Stomach (tissue), 9 donors: ENCODE measurements around the gene GTSE1. TPM values are rescaled to one million over a fixed set of nuclear protein-coding genes. Genes with fewer than 3 reads are reported as not detected.

Experiments used
- DNase-seq, 2 donors: peaks; one replicate each; pipeline versions ENCODE4 v3.0.0 to v3.0.0-alpha.2; 2013 to 2019
- H3K27ac ChIP-seq, 5 donors: fragments of 200-600 bp in 4 of 5; sonication (generic) in 4 of 5; one replicate each; pipeline ENCODE4 v1.5.1; 2013 to 2019; ENCODE audit warnings: mild to moderate bottlenecking in 1 of 5, moderate library complexity in 1 of 5
- H3K27me3 ChIP-seq, 3 donors: fragments of 200-600 bp; sonication (generic); one replicate each; pipeline ENCODE4 v1.5.1; 2017 to 2019; ENCODE audit warnings: mixed run types in 1 of 3
- H3K36me3 ChIP-seq, 4 donors: fragments of 200-600 bp; sonication (generic); 1 replicate in 3 of 4; 2 replicates in 1 of 4; pipeline ENCODE4 v1.5.1; 2016 to 2019
- H3K4me1 ChIP-seq, 4 donors: fragments of 200-600 bp; sonication (generic); one replicate each; pipeline ENCODE4 v1.5.1; 2016 to 2019
- H3K4me3 ChIP-seq, 4 donors: fragments of 200-600 bp; sonication (generic) in 3 of 4; one replicate each; pipeline ENCODE4 v1.5.1; 2016 to 2019; ENCODE audit warnings: mild to moderate bottlenecking in 1 of 4
- H3K9me3 ChIP-seq, 4 donors: fragments of 200-600 bp; sonication (generic); one replicate each; pipeline ENCODE4 v1.5.1; 2016 to 2019
- EP300 ChIP-seq: sonication (generic); formaldehyde crosslinking; IDR thresholded peaks from one replicate; pipeline ENCODE4 v1.6.1; 2017; ENCODE audit warnings: antibody characterized with exemption
- POLR2A ChIP-seq, 4 donors: fragments of 450-650 bp; IDR thresholded peaks; one replicate each; pipeline ENCODE4 v1.6.1; 2016; ENCODE audit warnings: antibody characterized with exemption in 4 of 4, control low read depth in 2 of 4, mild to moderate bottlenecking in 1 of 4, moderate library complexity in 1 of 4
- POLR2AphosphoS5 ChIP-seq, 3 donors: sonication (generic); formaldehyde crosslinking; IDR thresholded peaks; one replicate each; pipeline ENCODE4 v1.6.1; 2016; ENCODE audit warnings: antibody characterized with exemption in 3 of 3
- WGBS, 5 donors: extraction: QIAGEN DNeasy Blood & Tissue Kit in 3 of 5; methylation state at CpG; one replicate each; pipeline versions ENCODE4 v1.1.5 to v1.1.7; 2013 to 2018; 5-methylcytosine and 5-hydroxymethylcytosine counted together
- intact Hi-C: fragments of 100-400 bp; cut with DNase I; formaldehyde crosslinking; loops from one replicate; pipeline ENCODE4 v1.15.1; 2023; ENCODE audit warnings: low total_unique reads
- polyA plus RNA-seq, 3 donors: library from polyadenylated mRNA; stranded (reverse); fragments of 200-250 nt; gene quantifications; one replicate each; pipeline ENCODE4 v1.2.3, GENCODE V29; 2013
- total RNA-seq, 5 donors: library from RNA; depleted of rRNA; stranded (reverse); fragments of >200 nt; gene quantifications; one replicate each; pipeline versions ENCODE4 v1.1.0 to v1.2.3, GENCODE V29; 2014 to 2016
- TF ChIP-seq, protein P1 (sequence below), 7 experiments: fragments of 450-650 bp in 4 of 7; fragments of 200-600 bp in 3 of 7; sonication (generic) in 3 of 7; IDR thresholded peaks; one replicate each; pipeline ENCODE4 v1.5.1; 2016 to 2019; ENCODE audit warnings: antibody characterized with exemption in 7 of 7, control low read depth in 2 of 7, mild to moderate bottlenecking in 1 of 7
- donor health status: healthy with polysubstance abuse.
- donor health status: Bipolar disorder and iron deficiency.
- donor health status: healthy.

GTSE1 gene
- total and polyA plus RNA-seq, 8 donors = 1.1 to 64.0 (median 4.2) TPM

DNA sequence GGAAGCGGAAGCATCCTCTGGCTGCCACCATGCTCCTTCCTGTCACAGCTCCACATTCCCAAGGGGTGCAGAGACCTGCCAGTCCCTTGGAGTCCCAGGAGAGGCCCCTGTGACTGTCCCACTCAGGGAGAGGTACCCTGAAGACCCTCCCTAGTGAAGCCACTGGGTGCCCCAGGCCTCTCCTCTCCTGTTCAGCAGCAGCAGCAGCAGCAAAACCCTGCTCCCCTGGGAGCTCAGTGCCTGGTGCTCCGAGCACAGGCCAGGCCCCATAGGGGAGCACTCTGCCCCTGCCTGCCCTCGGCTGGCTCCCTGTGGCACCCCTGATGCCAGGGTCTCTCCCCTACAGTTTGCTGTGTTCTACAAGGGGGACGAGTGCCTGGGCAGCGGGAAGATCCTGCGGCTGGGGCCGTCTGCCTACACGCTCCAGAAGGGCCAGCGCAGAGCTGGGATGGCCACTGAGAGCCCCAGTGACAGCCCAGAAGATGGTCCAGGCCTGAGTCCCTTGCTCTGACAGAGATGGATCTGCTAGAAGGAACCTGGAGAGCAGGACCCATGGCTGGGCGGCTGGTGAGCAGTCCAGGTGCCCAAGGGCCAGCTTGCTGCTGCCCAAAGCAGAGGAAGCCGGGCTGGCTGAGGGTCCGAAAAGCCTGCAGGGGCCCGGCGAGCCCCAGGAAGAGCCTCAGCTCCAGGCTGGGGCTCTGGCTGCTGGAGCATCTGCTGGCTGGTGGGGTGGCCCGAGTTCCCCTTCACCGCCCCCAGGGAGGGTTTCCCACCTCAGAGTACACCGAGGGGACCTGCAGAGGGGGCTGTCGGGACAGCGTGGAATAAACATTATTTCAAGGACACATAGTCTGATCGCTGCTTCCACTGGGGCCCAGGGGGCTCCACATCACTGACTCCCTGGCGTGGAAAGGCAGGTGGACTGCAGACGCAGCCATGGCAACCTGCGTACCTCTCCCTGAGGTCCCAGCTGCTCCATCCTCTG, 60.1 kb downstream of the GTSE1 start:
- intact Hi-C loops = no loop called here
- WGBS, 5 donors = 89 to 93% (median 90%) methylated on average over 13 to 23 of the region's 23 CpGs
- Histone ChIP-seq H3K36me3 (peaks cover 42 to 91% (median 77%) of the 10 kb centered on the region in 4 donors), H3K4me1 (peaks cover 4 to 13% (median 9%) of the 10 kb centered on the region in 4 donors), H3K27ac (no peak overlapping the region), H3K9me3 (no peaks in the 10 kb centered on the region), H3K4me3 (no peak overlapping the region), H3K27me3 (no peaks in the 10 kb centered on the region)
- no peak for DNase-seq
- TF ChIP-seq POLR2A (IDR thresholded peaks at IDR 0.05) (no peak), POLR2AphosphoS5 (IDR thresholded peaks at IDR 0.05) (no peak), EP300 (no peak)
- TF ChIP-seq, protein P1, sequence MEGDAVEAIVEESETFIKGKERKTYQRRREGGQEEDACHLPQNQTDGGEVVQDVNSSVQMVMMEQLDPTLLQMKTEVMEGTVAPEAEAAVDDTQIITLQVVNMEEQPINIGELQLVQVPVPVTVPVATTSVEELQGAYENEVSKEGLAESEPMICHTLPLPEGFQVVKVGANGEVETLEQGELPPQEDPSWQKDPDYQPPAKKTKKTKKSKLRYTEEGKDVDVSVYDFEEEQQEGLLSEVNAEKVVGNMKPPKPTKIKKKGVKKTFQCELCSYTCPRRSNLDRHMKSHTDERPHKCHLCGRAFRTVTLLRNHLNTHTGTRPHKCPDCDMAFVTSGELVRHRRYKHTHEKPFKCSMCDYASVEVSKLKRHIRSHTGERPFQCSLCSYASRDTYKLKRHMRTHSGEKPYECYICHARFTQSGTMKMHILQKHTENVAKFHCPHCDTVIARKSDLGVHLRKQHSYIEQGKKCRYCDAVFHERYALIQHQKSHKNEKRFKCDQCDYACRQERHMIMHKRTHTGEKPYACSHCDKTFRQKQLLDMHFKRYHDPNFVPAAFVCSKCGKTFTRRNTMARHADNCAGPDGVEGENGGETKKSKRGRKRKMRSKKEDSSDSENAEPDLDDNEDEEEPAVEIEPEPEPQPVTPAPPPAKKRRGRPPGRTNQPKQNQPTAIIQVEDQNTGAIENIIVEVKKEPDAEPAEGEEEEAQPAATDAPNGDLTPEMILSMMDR (IDR thresholded peaks at IDR 0.05) = no peak

DNA sequence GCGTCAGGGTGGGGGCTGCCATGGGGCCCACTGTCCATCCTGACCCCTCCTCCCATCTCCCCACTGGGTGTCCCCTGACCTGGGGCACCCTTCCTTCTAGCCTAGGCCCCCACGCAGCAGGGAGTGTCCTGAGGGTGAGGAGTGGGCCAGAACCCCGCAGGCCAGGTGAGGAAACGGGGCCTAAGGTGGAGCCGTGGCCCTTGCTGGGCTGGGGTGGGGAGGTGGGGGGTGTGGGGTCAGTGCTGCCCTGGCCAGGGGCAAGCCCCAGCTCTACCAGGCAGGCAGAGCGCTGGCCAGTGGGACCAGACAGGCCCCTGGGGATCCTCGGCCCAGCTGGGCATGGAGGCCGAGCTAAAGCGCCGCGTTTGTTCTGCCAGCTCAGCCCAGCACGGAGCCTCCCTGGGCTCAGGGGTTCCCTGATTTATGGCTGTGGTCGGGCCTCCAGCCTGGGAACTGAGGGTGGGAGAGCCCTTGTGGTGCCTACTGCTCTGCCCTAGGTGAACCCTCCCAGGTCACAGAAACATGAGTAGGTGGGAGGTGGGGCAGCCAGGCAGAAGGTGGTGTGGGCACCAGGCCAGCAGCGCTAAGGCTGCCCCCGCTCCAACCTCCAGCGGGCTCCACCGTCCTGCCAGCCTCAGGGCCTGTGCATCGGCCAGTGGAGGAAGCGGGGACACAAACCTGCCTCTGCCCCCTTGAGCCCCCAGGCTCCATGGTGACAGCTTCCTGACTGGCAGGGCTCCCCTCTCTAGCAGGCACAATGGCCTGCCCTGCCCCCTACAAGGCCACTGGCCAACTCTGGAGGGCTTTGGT, 61.2 kb downstream of the GTSE1 start:
- no peaks in the 10 kb centered on the region for H3K9me3 ChIP-seq
- WGBS, 5 donors = 82 to 86% (median 83%) methylated on average over 11 to 19 of the region's 19 CpGs
- peaks cover 31 to 84% (median 66%) of the 10 kb centered on the region in 4 donors for H3K36me3 ChIP-seq
- intact Hi-C loops = no loop called here
- TF ChIP-seq POLR2AphosphoS5 (IDR thresholded peaks at IDR 0.05) = no peak
- no peak for TF ChIP-seq POLR2A (IDR thresholded peaks at IDR 0.05)
- TF ChIP-seq, protein P1 (IDR thresholded peaks at IDR 0.05) = no peak
- TF ChIP-seq EP300 = no peak
- peaks cover 4 to 8% (median 6%) of the 10 kb centered on the region in 4 donors for H3K4me1 ChIP-seq
- H3K27ac ChIP-seq = no peak overlapping the region
- H3K27me3 ChIP-seq = no peaks in the 10 kb centered on the region
- H3K4me3 ChIP-seq = no peak overlapping the region
- no peak for DNase-seq

DNA sequence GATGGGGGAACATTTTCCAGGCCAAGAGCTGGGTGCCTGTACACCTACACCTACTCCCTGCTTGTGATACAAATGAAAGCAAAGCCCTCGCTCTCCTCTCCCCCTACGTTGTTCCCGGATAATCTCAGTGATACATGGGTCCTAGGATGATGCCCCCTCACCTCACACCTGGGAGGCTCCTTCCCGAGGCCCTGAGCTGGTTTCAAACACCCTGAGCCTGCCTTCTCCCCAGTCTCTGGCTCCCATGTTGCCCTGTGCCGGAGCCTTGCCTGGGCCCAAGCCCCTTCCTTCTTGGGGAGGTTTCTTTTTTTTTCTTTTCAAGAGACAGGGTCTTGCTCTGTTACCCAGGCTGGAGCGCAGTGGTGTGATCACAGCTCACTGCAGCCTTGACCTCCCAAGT, 62.1 kb downstream of the GTSE1 start:
- DNase-seq = no peak
- H3K9me3 ChIP-seq = no peaks in the 10 kb centered on the region
- peaks cover 25 to 82% (median 62%) of the 10 kb centered on the region in 4 donors for H3K36me3 ChIP-seq
- intact Hi-C loops = no loop called here
- WGBS, 5 donors = 84 to 93% (median 91%) methylated on average over 6 of the region's 6 CpGs
- no peak for TF ChIP-seq POLR2AphosphoS5 (IDR thresholded peaks at IDR 0.05)
- H3K27ac ChIP-seq = no peak overlapping the region
- H3K4me3 ChIP-seq = no peak overlapping the region
- peaks cover 0 to 3% (median 0%) of the 10 kb centered on the region in 3 donors for H3K27me3 ChIP-seq
- H3K4me1 ChIP-seq = peaks cover 0 to 4% (median 2%) of the 10 kb centered on the region in 4 donors

DNA sequence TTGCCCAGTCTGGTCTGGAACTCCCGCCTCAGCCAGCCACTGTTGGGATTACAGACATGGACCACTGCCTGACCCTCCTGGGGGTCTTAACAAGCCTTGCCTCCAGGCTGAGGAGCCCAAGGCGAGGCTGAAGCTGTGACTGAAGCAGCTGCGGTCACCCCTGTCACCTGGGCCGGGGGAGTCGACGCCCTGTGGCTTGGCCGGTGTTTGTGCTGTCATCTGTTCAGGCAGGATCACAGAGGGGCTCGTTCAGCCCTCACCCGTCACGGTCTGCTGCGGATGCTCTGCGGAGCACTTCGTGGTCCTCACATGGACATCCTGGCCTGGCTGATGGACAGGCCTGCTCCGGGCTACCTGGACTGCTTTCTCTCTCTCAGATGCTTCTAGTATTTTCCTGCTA, 62.7 kb downstream of the GTSE1 start:
- no peak for TF ChIP-seq EP300
- no peak for TF ChIP-seq POLR2AphosphoS5 (IDR thresholded peaks at IDR 0.05)
- TF ChIP-seq POLR2A (IDR thresholded peaks at IDR 0.05) = no peak
- TF ChIP-seq, protein P1 (IDR thresholded peaks at IDR 0.05) = no peak
- peaks cover 0 to 4% (median 2%) of the 10 kb centered on the region in 4 donors for H3K4me1 ChIP-seq
- peaks cover 19 to 82% (median 61%) of the 10 kb centered on the region in 4 donors for H3K36me3 ChIP-seq
- intact Hi-C loops = no loop called here
- DNase-seq = no peak
- H3K9me3 ChIP-seq = no peaks in the 10 kb centered on the region
- 79 to 91% (median 88%) methylated on average over 4 to 14 of the region's 14 CpGs for WGBS, 5 donors
- H3K4me3 ChIP-seq = no peak overlapping the region
- no peak overlapping the region for H3K27ac ChIP-seq
- H3K27me3 ChIP-seq = peaks cover 0 to 9% (median 0%) of the 10 kb centered on the region in 3 donors
